ENCODE results near the gene SLC6A12.

The SLC6A12 gene

DNA sequence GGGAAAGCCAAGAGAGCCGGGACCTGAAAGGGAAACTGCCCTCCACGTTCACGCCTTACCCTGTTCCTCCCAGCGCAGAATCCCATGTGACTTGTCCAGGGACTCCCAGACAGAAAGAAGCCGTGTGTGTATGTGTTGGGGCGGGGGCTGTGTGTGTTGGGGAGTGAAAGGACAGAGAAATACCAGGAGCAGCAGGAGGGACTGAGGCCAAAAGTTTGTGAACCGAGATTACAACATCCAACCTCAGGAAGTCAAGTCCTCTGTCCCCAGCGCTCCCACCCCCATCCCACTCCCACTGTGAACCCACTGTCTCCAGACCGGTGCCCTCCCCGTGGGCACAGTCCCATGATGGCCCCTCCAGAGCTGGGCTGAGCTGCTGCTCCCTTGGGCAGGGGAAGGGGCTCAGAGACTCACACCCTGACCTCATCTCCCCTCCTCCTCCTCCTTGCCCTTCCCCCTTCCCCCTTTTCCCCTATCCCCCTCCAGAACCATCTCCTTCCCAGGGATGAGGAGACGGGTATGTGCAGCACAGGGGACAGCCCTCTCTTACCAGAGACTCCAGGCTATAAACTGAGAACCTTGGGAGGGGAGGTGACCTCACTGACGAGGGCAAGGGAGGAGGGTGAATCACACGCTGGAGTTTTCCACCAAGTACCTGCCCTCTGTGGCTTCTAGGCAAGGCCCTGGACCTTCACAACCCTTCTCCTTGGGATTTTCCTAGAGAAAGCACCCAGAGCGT, at the start of gene SLC6A12:
Gene SLC6A12, minus strand, starts transcription at position 155 of the 739 bp plus-strand sequence. CDS start 4,171 bp downstream, outside the sequence.
- WGBS (ENCODE audit: insufficient coverage, insufficient read length), result no CpG with 5 or more reads among the region's 14 CpGs

DNA sequence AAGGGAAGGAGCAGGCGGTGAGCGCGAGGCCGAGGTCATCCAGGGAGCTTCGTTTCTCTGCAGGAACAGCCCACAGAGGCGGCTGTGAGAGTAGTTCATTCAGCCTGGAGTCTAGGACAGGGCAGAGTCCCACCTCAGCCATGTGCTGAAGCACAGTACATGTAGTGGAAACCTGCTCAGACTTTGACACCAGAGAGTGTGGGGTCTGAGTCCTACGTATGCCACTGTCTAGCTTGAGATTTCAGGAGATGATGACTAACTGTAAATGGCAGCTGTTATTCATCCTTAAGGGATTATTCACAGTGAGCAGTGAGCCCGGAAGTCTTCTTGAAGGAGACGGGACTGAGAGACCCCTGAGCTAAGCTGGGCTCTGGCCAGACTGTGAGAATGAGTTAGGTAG, 49.6 kb upstream of the SLC6A12 start:
- no peaks in the 10 kb centered on the region for H3K9me3 ChIP-seq (ENCODE audit: control insufficient read depth, insufficient read depth, low read length)
- H3K36me3 ChIP-seq (ENCODE audit: control insufficient read depth, insufficient read depth, low read length), result no peaks in the 10 kb centered on the region
- WGBS (ENCODE audit: insufficient coverage, insufficient read length), result no CpG with 5 or more reads among the region's 9 CpGs
- H3K4me1 ChIP-seq (ENCODE audit: control insufficient read depth, insufficient read depth, low read length), result no peaks in the 10 kb centered on the region
- H3K27ac ChIP-seq (ENCODE audit: low read length), result no peak overlapping the region
- no peak overlapping the region for H3K4me3 ChIP-seq (ENCODE audit: low read length)
- H3K27me3 ChIP-seq (ENCODE audit: control insufficient read depth, insufficient read depth, low read length), result no peaks in the 10 kb centered on the region
- no peak for DNase-seq (ENCODE audit: low read depth, low spot score)

More for the DNA sequence above, at the start of gene SLC6A12:
- H3K4me3 ChIP-seq (ENCODE audit: low read length), result no peak within 1 kb of the TSS
- H3K27ac ChIP-seq (ENCODE audit: low read length), result no peak within 1 kb of the TSS
- peaks cover 4% of the 10 kb centered on the region; the same call in 1 of the 2 replicates for H3K4me1 ChIP-seq (ENCODE audit: control insufficient read depth, insufficient read depth, low read length)
- H3K9me3 ChIP-seq (ENCODE audit: control insufficient read depth, insufficient read depth, low read length), result no peaks in the 10 kb centered on the region
- no peak for DNase-seq (ENCODE audit: low read depth, low spot score)
- H3K27me3 ChIP-seq (ENCODE audit: control insufficient read depth, insufficient read depth, low read length), result no peaks in the 10 kb centered on the region
- H3K36me3 ChIP-seq (ENCODE audit: control insufficient read depth, insufficient read depth, low read length), result no peaks in the 10 kb centered on the region

DNA sequence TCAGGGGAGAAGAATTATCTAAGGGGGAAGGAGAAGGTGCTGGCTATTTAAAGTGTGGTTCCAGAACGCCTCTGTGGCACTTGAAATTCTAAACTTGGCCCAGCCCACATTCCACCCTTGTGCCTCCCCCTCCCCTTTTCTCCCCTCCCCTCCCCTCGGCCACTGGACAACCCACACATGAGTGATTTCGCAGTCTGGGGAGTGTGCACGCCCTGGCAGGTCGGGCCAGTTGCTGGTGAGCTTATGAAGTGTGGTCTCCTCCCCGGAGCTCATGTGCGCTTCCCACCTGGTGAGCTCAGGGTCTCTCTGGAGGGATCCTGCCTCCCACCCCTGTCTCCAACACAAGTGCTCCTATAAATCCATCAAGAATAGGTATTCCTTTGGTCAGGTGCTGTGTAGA, 48.9 kb upstream of the SLC6A12 start, which contains the start of gene SLC6A13:
Gene SLC6A13, minus strand, starts transcription at position 20 of the 400 bp plus-strand sequence. CDS start 2,784 bp downstream, outside the sequence.
- Histone ChIP-seq H3K4me3 (ENCODE audit: low read length) (no peak within 1 kb of the TSS), H3K27me3 (ENCODE audit: control insufficient read depth, insufficient read depth, low read length) (no peaks in the 10 kb centered on the region), H3K9me3 (ENCODE audit: control insufficient read depth, insufficient read depth, low read length) (no peaks in the 10 kb centered on the region), H3K36me3 (ENCODE audit: control insufficient read depth, insufficient read depth, low read length) (no peaks in the 10 kb centered on the region), H3K4me1 (ENCODE audit: control insufficient read depth, insufficient read depth, low read length) (no peaks in the 10 kb centered on the region), H3K27ac (ENCODE audit: low read length) (no peak within 1 kb of the TSS)
- no peak for DNase-seq (ENCODE audit: low read depth, low spot score)
- no CpG with 5 or more reads among the region's 7 CpGs for WGBS (ENCODE audit: insufficient coverage, insufficient read length)

DNA sequence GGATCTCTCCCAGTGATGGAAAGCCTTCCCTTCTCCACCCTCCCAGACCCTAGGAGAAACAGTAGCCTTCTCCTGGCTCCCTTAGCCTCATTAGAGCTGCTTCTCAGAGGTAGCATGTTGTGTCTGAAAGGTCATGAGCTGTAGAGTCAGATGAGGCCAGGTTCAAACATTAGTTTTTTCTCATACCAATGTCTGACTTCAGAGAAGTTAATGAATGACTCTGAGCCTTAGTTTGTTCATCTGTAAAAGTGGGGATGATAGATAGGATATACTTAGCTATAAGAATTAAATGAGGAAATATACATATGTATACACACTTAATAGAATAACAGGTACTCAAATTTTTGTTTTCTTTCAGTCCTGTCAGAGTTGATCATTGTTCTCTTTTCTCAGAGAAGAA, 48.2 kb upstream of the SLC6A12 start:
- H3K27me3 ChIP-seq (ENCODE audit: control insufficient read depth, insufficient read depth, low read length), result no peaks in the 10 kb centered on the region
- H3K27ac ChIP-seq (ENCODE audit: low read length), result no peak overlapping the region
- no peak for DNase-seq (ENCODE audit: low read depth, low spot score)
- H3K9me3 ChIP-seq (ENCODE audit: control insufficient read depth, insufficient read depth, low read length), result no peaks in the 10 kb centered on the region
- H3K36me3 ChIP-seq (ENCODE audit: control insufficient read depth, insufficient read depth, low read length), result no peaks in the 10 kb centered on the region
- H3K4me1 ChIP-seq (ENCODE audit: control insufficient read depth, insufficient read depth, low read length), result no peaks in the 10 kb centered on the region
- no peak overlapping the region for H3K4me3 ChIP-seq (ENCODE audit: low read length)

DNA sequence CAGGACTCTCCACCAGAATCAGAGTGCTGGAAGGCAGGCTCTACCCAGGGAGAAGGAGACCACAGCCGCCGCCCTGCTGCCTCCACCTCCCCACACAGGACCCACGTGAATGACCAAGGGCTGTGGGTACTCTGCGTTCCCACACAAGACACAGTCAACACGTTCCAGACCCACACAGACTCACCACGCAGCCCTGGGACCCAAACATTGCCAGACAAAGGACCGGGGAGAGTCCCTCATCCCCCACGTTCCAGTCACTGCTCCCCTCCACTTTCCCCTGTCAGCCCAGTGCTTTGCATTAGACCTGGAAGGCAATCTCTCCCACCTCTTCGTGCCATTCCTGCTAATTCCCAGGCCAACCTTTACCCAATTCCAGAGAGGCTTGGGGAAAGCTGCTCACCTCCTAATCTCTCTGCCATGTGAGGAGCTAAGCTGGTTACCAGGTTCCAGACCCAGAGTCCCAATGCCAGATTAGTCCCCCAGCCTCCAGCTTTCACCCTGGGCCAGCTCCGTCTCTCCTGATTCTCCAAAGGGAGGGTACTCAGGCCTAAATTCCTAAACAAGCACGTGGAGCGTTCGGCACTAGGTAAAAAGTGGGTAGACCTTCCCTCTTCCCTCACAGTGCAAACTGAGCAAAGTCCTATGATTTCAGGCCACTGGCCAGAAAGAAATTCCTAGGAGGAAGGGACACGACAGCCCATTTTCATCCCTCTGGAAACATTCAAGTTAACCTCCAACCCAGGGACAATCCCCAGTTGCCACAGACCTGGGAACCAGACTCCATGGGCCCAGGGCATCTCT, 43.8 kb upstream of the SLC6A12 start:
- H3K27me3 ChIP-seq (ENCODE audit: control insufficient read depth, insufficient read depth, low read length), result no peaks in the 10 kb centered on the region
- DNase-seq (ENCODE audit: low read depth, low spot score), result no peak
- no peaks in the 10 kb centered on the region for H3K36me3 ChIP-seq (ENCODE audit: control insufficient read depth, insufficient read depth, low read length)
- H3K4me3 ChIP-seq (ENCODE audit: low read length), result no peak overlapping the region
- WGBS (ENCODE audit: insufficient coverage, insufficient read length), result no CpG with 5 or more reads among the region's 14 CpGs
- H3K4me1 ChIP-seq (ENCODE audit: control insufficient read depth, insufficient read depth, low read length), result no peaks in the 10 kb centered on the region
- no peaks in the 10 kb centered on the region for H3K9me3 ChIP-seq (ENCODE audit: control insufficient read depth, insufficient read depth, low read length)
- H3K27ac ChIP-seq (ENCODE audit: low read length), result no peak overlapping the region

DNA sequence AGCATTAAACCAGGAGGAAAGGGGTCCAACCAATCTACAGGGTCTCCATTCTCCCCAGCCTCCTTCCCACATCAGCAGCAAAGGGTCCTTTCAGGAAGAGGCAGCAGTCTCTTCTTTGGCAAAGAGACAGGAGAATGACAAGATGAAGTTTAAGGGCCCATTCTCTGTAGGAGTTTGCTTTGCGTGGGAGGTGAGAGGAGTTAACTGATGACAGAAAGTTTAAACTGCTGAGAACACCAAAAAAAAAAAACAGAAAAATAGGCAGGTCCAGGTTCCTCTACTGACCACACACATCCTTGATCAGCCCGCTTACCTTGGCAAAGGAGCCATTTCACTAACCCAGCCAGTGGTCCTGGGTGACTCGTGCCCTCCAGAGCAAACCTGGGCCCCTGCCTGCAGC, 43.0 kb upstream of the SLC6A12 start:
- Histone ChIP-seq H3K27me3 (ENCODE audit: control insufficient read depth, insufficient read depth, low read length) (no peaks in the 10 kb centered on the region), H3K4me1 (ENCODE audit: control insufficient read depth, insufficient read depth, low read length) (no peaks in the 10 kb centered on the region), H3K27ac (ENCODE audit: low read length) (no peak overlapping the region), H3K36me3 (ENCODE audit: control insufficient read depth, insufficient read depth, low read length) (no peaks in the 10 kb centered on the region), H3K9me3 (ENCODE audit: control insufficient read depth, insufficient read depth, low read length) (no peaks in the 10 kb centered on the region), H3K4me3 (ENCODE audit: low read length) (no peak overlapping the region)
- no CpG with 5 or more reads among the region's 3 CpGs for WGBS (ENCODE audit: insufficient coverage, insufficient read length)
- no peak for DNase-seq (ENCODE audit: low read depth, low spot score)

DNA sequence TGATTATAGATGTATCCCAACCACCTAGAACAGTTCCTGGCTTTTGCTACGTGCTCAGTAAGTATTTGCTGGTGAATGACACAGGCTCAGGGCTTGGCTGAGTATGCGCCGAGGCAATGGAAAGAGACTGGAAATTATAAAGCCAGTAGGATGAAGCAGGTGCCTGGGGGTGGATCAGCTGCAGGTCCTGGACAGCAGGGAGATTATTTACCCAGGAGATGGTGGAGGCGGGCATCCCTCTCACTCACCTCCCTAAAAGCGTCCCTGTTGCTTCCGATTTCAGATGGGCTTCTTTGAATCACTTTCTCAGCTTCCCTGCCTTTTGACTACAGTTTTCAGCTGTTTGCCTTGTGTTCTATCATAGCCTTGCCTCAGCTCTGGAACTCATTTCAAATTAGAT, 42.3 kb upstream of the SLC6A12 start:
- Histone ChIP-seq H3K27ac (ENCODE audit: low read length) (no peak overlapping the region), H3K9me3 (ENCODE audit: control insufficient read depth, insufficient read depth, low read length) (no peaks in the 10 kb centered on the region), H3K36me3 (ENCODE audit: control insufficient read depth, insufficient read depth, low read length) (no peaks in the 10 kb centered on the region), H3K4me1 (ENCODE audit: control insufficient read depth, insufficient read depth, low read length) (no peaks in the 10 kb centered on the region), H3K4me3 (ENCODE audit: low read length) (no peak overlapping the region), H3K27me3 (ENCODE audit: control insufficient read depth, insufficient read depth, low read length) (no peaks in the 10 kb centered on the region)
- WGBS (ENCODE audit: insufficient coverage, insufficient read length), result no CpG with 5 or more reads among the region's 6 CpGs
- DNase-seq (ENCODE audit: low read depth, low spot score), result no peak

DNA sequence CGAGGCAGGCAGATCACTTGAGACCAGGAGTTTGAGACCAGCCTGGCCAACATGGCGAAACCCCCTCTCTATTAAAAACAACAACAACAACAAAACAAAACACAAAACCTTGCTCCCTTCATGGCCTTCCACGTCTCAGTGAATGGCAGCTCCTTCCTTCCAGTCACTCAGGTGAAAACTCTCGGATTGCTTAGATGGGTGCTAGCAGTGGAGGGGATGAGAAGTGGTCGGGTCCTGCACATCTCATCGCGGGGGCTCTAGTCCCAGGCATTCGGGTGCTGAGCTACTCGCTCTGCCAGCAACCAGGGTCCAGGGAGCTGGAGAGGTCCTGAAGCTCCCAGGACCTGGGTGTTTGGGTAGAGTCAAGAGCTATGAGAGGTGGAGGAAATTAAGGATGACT, 41.0 kb upstream of the SLC6A12 start:
- H3K27me3 ChIP-seq (ENCODE audit: control insufficient read depth, insufficient read depth, low read length), result no peaks in the 10 kb centered on the region
- H3K4me1 ChIP-seq (ENCODE audit: control insufficient read depth, insufficient read depth, low read length), result no peaks in the 10 kb centered on the region
- no CpG with 5 or more reads among the region's 9 CpGs for WGBS (ENCODE audit: insufficient coverage, insufficient read length)
- no peak overlapping the region for H3K4me3 ChIP-seq (ENCODE audit: low read length)
- no peak for DNase-seq (ENCODE audit: low read depth, low spot score)
- no peaks in the 10 kb centered on the region for H3K9me3 ChIP-seq (ENCODE audit: control insufficient read depth, insufficient read depth, low read length)
- H3K27ac ChIP-seq (ENCODE audit: low read length), result no peak overlapping the region
- H3K36me3 ChIP-seq (ENCODE audit: control insufficient read depth, insufficient read depth, low read length), result no peaks in the 10 kb centered on the region

DNA sequence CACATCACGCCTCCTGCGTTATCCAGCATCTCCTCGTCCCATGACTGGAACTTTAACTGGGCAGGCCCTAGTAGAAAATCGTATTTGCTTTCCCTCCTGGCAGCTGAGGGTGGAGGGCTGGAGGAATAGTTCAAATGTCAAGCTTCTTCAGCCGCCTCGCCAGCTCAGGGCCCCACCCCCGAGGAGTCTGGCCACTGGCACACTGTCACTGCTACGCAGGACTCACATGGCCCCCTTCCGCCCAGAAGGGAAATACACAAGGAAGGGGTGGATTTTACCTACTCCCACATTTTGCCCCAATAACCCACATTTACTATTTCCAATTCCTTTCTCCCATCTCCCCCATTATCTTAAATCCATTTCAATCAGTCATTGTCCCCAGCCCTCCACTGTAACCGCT, 40.1 kb upstream of the SLC6A12 start:
- DNase-seq (ENCODE audit: low read depth, low spot score), result no peak
- no peaks in the 10 kb centered on the region for H3K27me3 ChIP-seq (ENCODE audit: control insufficient read depth, insufficient read depth, low read length)
- H3K27ac ChIP-seq (ENCODE audit: low read length), result no peak overlapping the region
- H3K4me1 ChIP-seq (ENCODE audit: control insufficient read depth, insufficient read depth, low read length), result no peaks in the 10 kb centered on the region
- H3K36me3 ChIP-seq (ENCODE audit: control insufficient read depth, insufficient read depth, low read length), result no peaks in the 10 kb centered on the region
- 100% methylated on average over 1 of the region's 10 CpGs for WGBS (ENCODE audit: insufficient coverage, insufficient read length)
- no peak overlapping the region for H3K4me3 ChIP-seq (ENCODE audit: low read length)
- no peaks in the 10 kb centered on the region for H3K9me3 ChIP-seq (ENCODE audit: control insufficient read depth, insufficient read depth, low read length)

DNA sequence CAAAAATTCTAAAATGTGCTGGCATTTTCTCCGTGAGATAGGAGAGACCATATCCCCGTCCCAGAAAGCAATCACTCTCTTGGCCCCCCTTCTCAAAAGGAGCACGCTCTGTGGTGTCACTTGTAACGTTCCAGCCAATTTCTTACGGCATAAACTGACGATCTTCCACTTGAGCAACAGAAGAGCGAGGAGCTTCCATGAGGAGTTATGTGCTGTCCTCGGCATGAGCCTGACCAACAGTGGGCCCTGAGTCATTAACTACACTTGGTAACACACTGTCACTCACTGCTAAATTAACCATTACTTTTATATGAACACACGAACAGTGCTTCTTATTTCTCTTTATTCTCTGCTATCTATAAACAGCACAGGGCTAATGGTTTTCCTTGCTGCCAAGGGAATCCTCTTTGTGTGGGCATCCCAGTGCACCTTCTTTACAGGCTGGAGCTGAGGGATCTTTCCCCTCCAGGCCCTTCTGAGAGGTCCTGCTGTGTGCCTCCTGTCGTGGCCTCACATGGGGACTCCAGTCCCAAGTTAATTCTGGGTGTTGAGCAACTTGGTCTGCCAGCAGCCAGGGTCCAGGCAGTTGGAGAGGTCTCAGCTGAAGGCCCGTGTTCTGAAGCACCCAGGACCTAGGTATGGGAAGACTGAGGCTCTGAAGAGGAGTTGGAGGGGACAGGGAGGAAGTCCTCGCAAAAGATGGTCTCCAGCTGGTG, 39.3 kb upstream of the SLC6A12 start:
- Histone ChIP-seq H3K4me3 (ENCODE audit: low read length) (no peak overlapping the region), H3K36me3 (ENCODE audit: control insufficient read depth, insufficient read depth, low read length) (no peaks in the 10 kb centered on the region), H3K27ac (ENCODE audit: low read length) (no peak overlapping the region), H3K9me3 (ENCODE audit: control insufficient read depth, insufficient read depth, low read length) (no peaks in the 10 kb centered on the region), H3K27me3 (ENCODE audit: control insufficient read depth, insufficient read depth, low read length) (no peaks in the 10 kb centered on the region), H3K4me1 (ENCODE audit: control insufficient read depth, insufficient read depth, low read length) (no peaks in the 10 kb centered on the region)
- no CpG with 5 or more reads among the region's 12 CpGs for WGBS (ENCODE audit: insufficient coverage, insufficient read length)
- no peak for DNase-seq (ENCODE audit: low read depth, low spot score)

Measured in iPS DF 6.9 (cell line).